SHP77 treated with DMSO at 0.1 percent for 48 hours (cell line): ENCODE measurements around the gene FOXD3.

Experiments used
- DNase-seq: peaks from one replicate; lab custom pipeline; 2025; lab: John Stamatoyannopoulos, UW

Gene FOXD3

GRCh38 chr1:63322114-63322943 is at the start of gene FOXD3:
FOXD3 (plus strand) TSS chr1:63322567; CDS start chr1:63323059, 492 bp downstream.
- no peak for DNase-seq

GRCh38 chr1:63272811-63273210 is 49.6 kb upstream of the FOXD3 start:
- no peak for DNase-seq

GRCh38 chr1:63274371-63274770 is 48.0 kb upstream of the FOXD3 start:
- no peak for DNase-seq

- DNase-seq, result no peak
These were observed 47.4 kb upstream of the FOXD3 start for GRCh38 chr1:63274979-63275378.

GRCh38 chr1:63276624-63277023 is 45.7 kb upstream of the FOXD3 start:
- DNase-seq, result no peak

GRCh38 chr1:63277195-63278192 is 44.9 kb upstream of the FOXD3 start:
- DNase-seq, result no peak

- no peak for DNase-seq
These were observed 40.6 kb upstream of the FOXD3 start for GRCh38 chr1:63281753-63282152.

- no peak for DNase-seq
These were observed 33.2 kb upstream of the FOXD3 start for GRCh38 chr1:63289135-63289534.

GRCh38 chr1:63294803-63295594 is 27.4 kb upstream of the FOXD3 start:
- DNase-seq, result no peak

GRCh38 chr1:63304410-63304809 is 18.0 kb upstream of the FOXD3 start:
- DNase-seq, result no peak

- no peak for DNase-seq
These were observed 17.3 kb upstream of the FOXD3 start for GRCh38 chr1:63305043-63305442.

- no peak for DNase-seq
These were observed 15.1 kb upstream of the FOXD3 start for GRCh38 chr1:63307196-63307794.

GRCh38 chr1:63316598-63316983 is 5.8 kb upstream of the FOXD3 start:
- no peak for DNase-seq

- no peak for DNase-seq
These were observed 5.2 kb upstream of the FOXD3 start for GRCh38 chr1:63316984-63317816.

- no peak for DNase-seq
These were observed 4.6 kb upstream of the FOXD3 start for GRCh38 chr1:63317817-63318152.

GRCh38 chr1:63318201-63318979 is 4.0 kb upstream of the FOXD3 start:
- DNase-seq, result no peak

- DNase-seq, result no peak
These were observed 3.0 kb upstream of the FOXD3 start for GRCh38 chr1:63319046-63320021.

GRCh38 chr1:63320022-63320721 is 2.2 kb upstream of the FOXD3 start:
- DNase-seq, result no peak
